Suprapubic skin (tissue), 4 donors: Measurements from ENCODE around the gene FAM131A. TPM values are rescaled to one million over a fixed set of nuclear protein-coding genes. Genes with fewer than 3 reads are reported as not detected.

Source experiments
- DNase-seq, 2 donors: peaks; one replicate each; pipeline ENCODE4 v3.0.0-alpha.2; 2019; ENCODE audit warnings: low spot score in 2 of 2
- H3K27ac ChIP-seq: fragments of 200-600 bp; sonication (generic); one replicate; pipeline ENCODE4 v1.5.1; 2019
- H3K27me3 ChIP-seq: fragments of 200-600 bp; sonication (generic); one replicate; pipeline ENCODE4 v1.5.1; 2019
- H3K36me3 ChIP-seq: fragments of 200-600 bp; sonication (generic); one replicate; pipeline ENCODE4 v1.5.1; 2019
- H3K4me1 ChIP-seq: fragments of 200-600 bp; sonication (generic); one replicate; pipeline ENCODE4 v1.5.1; 2019
- H3K4me3 ChIP-seq: fragments of 200-600 bp; sonication (generic); one replicate; pipeline ENCODE4 v1.5.1; 2019; ENCODE audit warnings: mild to moderate bottlenecking
- H3K9me3 ChIP-seq: fragments of 200-600 bp; sonication (generic); one replicate; pipeline ENCODE4 v1.5.1; 2019
- CTCF ChIP-seq, 2 donors: fragments of 200-600 bp in 1 of 2; fragments of 450-650 bp in 1 of 2; sonication (generic) in 1 of 2; IDR thresholded peaks; one replicate each; pipeline ENCODE4 v1.5.1; 2016 to 2019; ENCODE audit warnings: antibody characterized with exemption in 2 of 2, mild to moderate bottlenecking in 1 of 2, moderate library complexity in 1 of 2
- EP300 ChIP-seq: sonication (generic); formaldehyde crosslinking; IDR thresholded peaks from one replicate; pipeline ENCODE4 v1.6.1; 2017; ENCODE audit warnings: antibody characterized with exemption
- POLR2A ChIP-seq, 2 donors: fragments of 450-650 bp; IDR thresholded peaks; one replicate each; pipeline ENCODE4 v1.6.1; 2017; ENCODE audit warnings: antibody characterized with exemption in 2 of 2, mild to moderate bottlenecking in 2 of 2, moderate library complexity in 2 of 2
- POLR2AphosphoS5 ChIP-seq, 3 donors: sonication (generic); formaldehyde crosslinking; IDR thresholded peaks; one replicate each; pipeline ENCODE4 v1.6.1; 2017; ENCODE audit warnings: antibody characterized with exemption in 3 of 3
- WGBS: methylation state at CpG from one replicate; pipeline ENCODE4 v1.1.5; 2018; 5-methylcytosine and 5-hydroxymethylcytosine counted together
- total RNA-seq, 4 donors: library from RNA; depleted of rRNA; stranded (reverse); fragments of >200 nt; gene quantifications; one replicate each; pipeline ENCODE4 v1.1.0, GENCODE V29; 2016

Gene FAM131A
- total RNA-seq, 4 donors from 2014 or later, result 54.4 to 77.9 (median 65.3) TPM

GRCh38 chr3:184395320-184395660 lies 57.9 kb downstream of the FAM131A start:
- DNase-seq, result no peak
- whole genome bisulfite sequencing, result 76% methylated on average over 5 of the region's 5 CpGs
- H3K9me3 ChIP-seq, result no peaks in the 10 kb centered on the region

More at GRCh38 chr3:184395320-184395660, 57.9 kb downstream of the FAM131A start:
- Histone ChIP-seq H3K4me3 (no peak overlapping the region), H3K27me3 (no peaks in the 10 kb centered on the region), H3K27ac (no peak overlapping the region), H3K36me3 (no peaks in the 10 kb centered on the region), H3K4me1 (no peaks in the 10 kb centered on the region)
- TF ChIP-seq POLR2A (IDR thresholded peaks at IDR 0.05) (no peak), POLR2AphosphoS5 (IDR thresholded peaks at IDR 0.05) (no peak), CTCF (IDR thresholded peaks at IDR 0.05) (no peak), EP300 (no peak)

Other genes with a start within 250 kb of the FAM131A start
- gene HTR3E, start 240.5 kb upstream of the FAM131A start, total RNA-seq, result 1 to 10 TPM in 1 of 4 donors, not detected in 3; 1.1 TPM
- 10 to 100 TPM; 34.6 to 70.9 (median 46.2) TPM for gene EIF2B5, start 202.2 kb upstream of the FAM131A start, total RNA-seq
- 10 to 100 TPM; 53.6 to 72.7 (median 56.1) TPM for gene DVL3, start 182.2 kb upstream of the FAM131A start, total RNA-seq
- 100 to 1,000 TPM; 112 to 137 (median 121) TPM for gene AP2M1, start 162.7 kb upstream of the FAM131A start, total RNA-seq
- 100 to 1,000 TPM in 1 of 4 donors, 10 to 100 TPM in 3; 44.8 to 121 (median 71.1) TPM for gene ABCF3, start 151.4 kb upstream of the FAM131A start, total RNA-seq
- under 1 TPM in 1 of 4 donors, not detected in 3; 0.24 TPM for gene VWA5B2, start 108.0 kb upstream of the FAM131A start, total RNA-seq
- gene ALG3, start 88.6 kb upstream of the FAM131A start, total RNA-seq, result 10 to 100 TPM; 36.6 to 63.0 (median 59.2) TPM
- 10 to 100 TPM in 2 of 4 donors, 1 to 10 TPM in 2; 4.3 to 11.8 (median 10.0) TPM for gene EEF1AKMT4, start 87.9 kb upstream of the FAM131A start, total RNA-seq
- not detected for gene CAMK2N2, start 76.0 kb upstream of the FAM131A start, total RNA-seq
- not detected for gene ECE2, start 61.6 kb upstream of the FAM131A start, total RNA-seq
- gene PSMD2, start 38.4 kb upstream of the FAM131A start, total RNA-seq, result 100 to 1,000 TPM; 118 to 221 (median 197) TPM
- gene EIF4G1, start 23.0 kb upstream of the FAM131A start, total RNA-seq, result 100 to 1,000 TPM; 382 to 463 (median 418) TPM
- 1 to 10 TPM; 2.1 to 7.9 (median 3.5) TPM for gene CLCN2, start 24.0 kb downstream of the FAM131A start, total RNA-seq
- gene POLR2H, start 24.1 kb downstream of the FAM131A start, total RNA-seq, result 100 to 1,000 TPM in 1 of 4 donors, 10 to 100 TPM in 3; 42.4 to 116 (median 66.2) TPM
- gene THPO, start 40.6 kb downstream of the FAM131A start, total RNA-seq, result under 1 TPM in 1 of 4 donors, not detected in 3; 0.93 TPM
- 10 to 100 TPM in 1 of 4 donors, 1 to 10 TPM in 3; 1.1 to 10.1 (median 4.2) TPM for gene CHRD, start 42.5 kb downstream of the FAM131A start, total RNA-seq
- gene EPHB3, start 224.2 kb downstream of the FAM131A start, total RNA-seq, result 100 to 1,000 TPM in 2 of 4 donors, 10 to 100 TPM in 2; 84.5 to 152 (median 108) TPM